NK-92 treated with Interleukin-12 subunit alpha and Interleukin-12 subunit beta, amount 100 ng/mL, for 24 hours (cell line): Measurements from ENCODE around the gene SLC39A1.
"Not testable (repeated sequence)": the region's sequence is repeated elsewhere in the genome, so short reads cannot be mapped to it uniquely, and the experiment has no call there.

ENCODE experiments used
- DNase-seq: peaks from one replicate; lab custom pipeline; 2025; lab: John Stamatoyannopoulos, UW

Gene SLC39A1

GRCh38 chr1:153932156-153933131 is 30.9 kb downstream of the SLC39A1 start:
- DNase-seq: no peak

GRCh38 chr1:153929981-153930948 is 33.1 kb downstream of the SLC39A1 start:
- no peak for DNase-seq

- no peak for DNase-seq
Measured at GRCh38 chr1:153929426-153929825, 33.9 kb downstream of the SLC39A1 start.

- DNase-seq: no peak
Measured at GRCh38 chr1:153928791-153929341, 34.5 kb downstream of the SLC39A1 start.

GRCh38 chr1:153928245-153928644 is 35.1 kb downstream of the SLC39A1 start:
- no peak for DNase-seq

GRCh38 chr1:153926405-153926804 is 36.9 kb downstream of the SLC39A1 start:
- DNase-seq: no peak

- peak; percentile 100 for DNase-seq
Measured at GRCh38 chr1:153922972-153923925, 40.1 kb downstream of the SLC39A1 start, which contains the start of gene GATAD2B. GATAD2B (minus strand) TSS chr1:153922972; CDS start chr1:153828347, 94,625 bp downstream.

GRCh38 chr1:153922076-153922971 is 41.0 kb downstream of the SLC39A1 start:
- DNase-seq: peak; percentile 88

GRCh38 chr1:153921803-153922075 is 41.6 kb downstream of the SLC39A1 start:
- no peak for DNase-seq

- DNase-seq: no peak
Measured at GRCh38 chr1:153921080-153921802, 42.1 kb downstream of the SLC39A1 start.

GRCh38 chr1:153919876-153920852 is 43.2 kb downstream of the SLC39A1 start:
- DNase-seq: peak; percentile 16

- no peak for DNase-seq
Measured at GRCh38 chr1:153916297-153916696, 47.0 kb downstream of the SLC39A1 start.

- no peak for DNase-seq
Measured at GRCh38 chr1:153912349-153912748, 51.0 kb downstream of the SLC39A1 start.

- DNase-seq: not testable (repeated sequence)
Measured at GRCh38 chr1:153910560-153910959, 52.8 kb downstream of the SLC39A1 start.
